AG10803 (cell line): ENCODE data around the gene CLN6.
A peak's percentile ranks its signal among the peaks of the same experiment; 100 is the strongest.
"Not testable (repeated sequence)": the region's sequence is repeated elsewhere in the genome, so short reads cannot be mapped to it uniquely, and the experiment has no call there.

ENCODE experiments used
- DNase-seq: peaks from one replicate; pipeline ENCODE4 v3.0.0; 2010; ENCODE audit warnings: low read depth
- H3K4me3 ChIP-seq: 2 replicates; pipeline ENCODE4 v1.5.1; 2011; ENCODE audit warnings: mild to moderate bottlenecking, low read length, control low read depth
- CTCF ChIP-seq: conservative IDR thresholded peaks from 2 replicates; pipeline ENCODE4 v1.5.1; 2011; ENCODE audit warnings: mild to moderate bottlenecking, low read length, control low read depth, inconsistent platforms

The CLN6 gene

GRCh38 chr15:68184616-68185480 is 44.7 kb downstream of the CLN6 start:
- TF ChIP-seq CTCF = no peak
- H3K4me3 ChIP-seq = no peak overlapping the region
- no peak for DNase-seq

GRCh38 chr15:68183616-68184315 is 45.8 kb downstream of the CLN6 start:
- no peak for TF ChIP-seq CTCF
- DNase-seq = peak; percentile 54
- no peak overlapping the region for H3K4me3 ChIP-seq

- peak; percentile 78 for DNase-seq
- TF ChIP-seq CTCF = no peak
- H3K4me3 ChIP-seq = no peak overlapping the region
Measured at GRCh38 chr15:68177742-68178141, 51.8 kb downstream of the CLN6 start.

- DNase-seq = peak; percentile 59
- TF ChIP-seq CTCF = no peak
- H3K4me3 ChIP-seq = no peak overlapping the region
Measured at GRCh38 chr15:68176601-68177000, 52.9 kb downstream of the CLN6 start.

GRCh38 chr15:68175526-68175925 is 54.0 kb downstream of the CLN6 start:
- no peak for DNase-seq
- TF ChIP-seq CTCF = no peak
- H3K4me3 ChIP-seq = no peak overlapping the region

GRCh38 chr15:68173119-68173518 is 56.4 kb downstream of the CLN6 start:
- DNase-seq = no peak
- no peak for TF ChIP-seq CTCF
- H3K4me3 ChIP-seq = no peak overlapping the region

- DNase-seq, H3K4me3 ChIP-seq: not testable (repeated sequence)
Measured at GRCh38 chr15:68172037-68172436, 57.5 kb downstream of the CLN6 start.
